IMR-90 (cell line): ENCODE data around the gene PRR22. TPM values are rescaled to one million over a fixed set of nuclear protein-coding genes. Genes with fewer than 3 reads are reported as not detected.
A peak's percentile ranks its signal among the peaks of the same experiment; 100 is the strongest.

Experiments used
- ATAC-seq: fragments of 200-7000 bp; cut with Tn5 transposase; 2 replicates; pipeline ENCODE4 v1.9.1; 2020; ENCODE audit warnings: low read depth, mild to moderate bottlenecking, moderate library complexity
- BruUV-seq: library from RNA; stranded (reverse); fragments of 400-500 nt; replicated peaks from 2 replicates; lab custom pipeline; 2021; lab: Mats Ljungman, UMichigan
- CTCF ChIA-PET: fragments of 300-600 bp; formaldehyde crosslinking; extraction: SDS; loops from one replicate; lab custom pipeline; 2021; ENCODE audit warnings: antibody characterized with exemption; lab: Yijun Ruan, JAX
- POLR2A ChIA-PET: fragments of 300-600 bp; sonication (Branson Sonifier 250); formaldehyde crosslinking; loops from one replicate; lab custom pipeline; 2022; ENCODE audit warnings: antibody characterized with exemption; ENCODE audit not compliant: unreplicated experiment; lab: Charles Lee
- DNase-seq: peaks from one replicate; pipeline ENCODE4 v3.0.0; 2013
- H2AFZ ChIP-seq: replicated peaks from 2 replicates; pipeline ENCODE3; 2013; ENCODE audit warnings: low read length, mild to moderate bottlenecking; ENCODE audit not compliant: poor library complexity
- H2AK5ac ChIP-seq: 2 replicates; pipeline ENCODE4 v1.6.1; 2013; ENCODE audit warnings: low read depth, low read length, inconsistent platforms
- H2AK9ac ChIP-seq: replicated peaks from 2 replicates; pipeline ENCODE3; 2013; ENCODE audit warnings: mild to moderate bottlenecking, low read depth, low read length, moderate library complexity; ENCODE audit not compliant: poor library complexity
- H2BK120ac ChIP-seq: 2 replicates; pipeline ENCODE4 v1.6.1; 2013; ENCODE audit warnings: low read depth, low read length, inconsistent platforms
- H2BK15ac ChIP-seq: 3 replicates; pipeline ENCODE4 v1.6.1; 2013; ENCODE audit warnings: low read depth, low read length, inconsistent platforms
- H2BK20ac ChIP-seq: 2 replicates; pipeline ENCODE4 v1.6.1; 2013; ENCODE audit warnings: low read depth, mild to moderate bottlenecking, inconsistent platforms, low read length, moderate library complexity
- H2BK5ac ChIP-seq: 2 replicates; pipeline ENCODE4 v1.6.1; 2013; ENCODE audit warnings: mild to moderate bottlenecking, low read depth, low read length, inconsistent platforms; ENCODE audit not compliant: poor library complexity, severe bottlenecking
- H3K14ac ChIP-seq: replicated peaks from 2 replicates; pipeline ENCODE4 v1.6.1; 2013; ENCODE audit warnings: low read depth, low read length, inconsistent platforms
- H3K18ac ChIP-seq: 2 replicates; pipeline ENCODE4 v1.6.1; 2013; ENCODE audit warnings: low read depth, low read length, control low read depth
- H3K23ac ChIP-seq: 2 replicates; pipeline ENCODE4 v1.6.1; 2013; ENCODE audit warnings: low read depth, low read length, inconsistent platforms
- H3K27ac ChIP-seq: 2 replicates; pipeline ENCODE4 v1.5.1; 2013; ENCODE audit warnings: mild to moderate bottlenecking, control low read depth, low read length; ENCODE audit not compliant: insufficient read depth
- H3K27me3 ChIP-seq: 2 replicates; pipeline ENCODE4 v1.6.1; 2013; ENCODE audit warnings: low read length; ENCODE audit not compliant: control insufficient read depth, insufficient read depth
- H3K36me3 ChIP-seq: 2 replicates; pipeline ENCODE4 v1.6.1; 2013; ENCODE audit warnings: low read length, mixed read lengths; ENCODE audit not compliant: control insufficient read depth, insufficient read depth
- H3K4ac ChIP-seq: 2 replicates; pipeline ENCODE4 v1.6.1; 2013; ENCODE audit warnings: low read depth, low read length, inconsistent platforms
- H3K4me1 ChIP-seq: 2 replicates; pipeline ENCODE4 v1.6.1; 2013; ENCODE audit warnings: low read length, mixed read lengths; ENCODE audit not compliant: control insufficient read depth, insufficient read depth
- H3K4me2 ChIP-seq: 2 replicates; pipeline ENCODE4 v1.6.1; 2013; ENCODE audit warnings: low read depth, mild to moderate bottlenecking, control low read depth, low read length, moderate library complexity
- H3K4me3 ChIP-seq: 2 replicates; pipeline ENCODE4 v1.5.1; 2013; ENCODE audit warnings: low read depth, mild to moderate bottlenecking, control low read depth, low read length, moderate library complexity; ENCODE audit not compliant: insufficient read depth
- H3K56ac ChIP-seq: 2 replicates; pipeline ENCODE4 v1.6.1; 2013; ENCODE audit warnings: low read length, inconsistent platforms; ENCODE audit not compliant: insufficient read depth; ENCODE audit errors: extremely low read depth
- H3K79me1 ChIP-seq, 2 experiments: 2 replicates each; pipeline ENCODE4 v1.6.1; 2013; ENCODE audit warnings: low read length in 2 of 2, inconsistent platforms in 1 of 2, low read depth in 1 of 2
- H3K9ac ChIP-seq: 2 replicates; pipeline ENCODE4 v1.6.1; 2013; ENCODE audit warnings: low read depth, low read length, control low read depth
- H3K9me1 ChIP-seq: 2 replicates; pipeline ENCODE4 v1.6.1; 2013; ENCODE audit warnings: low read length, inconsistent platforms; ENCODE audit not compliant: insufficient read depth
- H3K9me3 ChIP-seq: 2 replicates; pipeline ENCODE4 v1.6.1; 2013; ENCODE audit warnings: low read length; ENCODE audit not compliant: control insufficient read depth, insufficient read depth
- H4K20me1 ChIP-seq: 2 replicates; pipeline ENCODE4 v1.6.1; 2013; ENCODE audit warnings: low read length, inconsistent platforms; ENCODE audit not compliant: insufficient read depth
- H4K5ac ChIP-seq: 2 replicates; pipeline ENCODE4 v1.6.1; 2013; ENCODE audit warnings: mild to moderate bottlenecking, low read depth, low read length, control low read depth
- H4K8ac ChIP-seq, 2 experiments: 2 replicates each; pipeline ENCODE4 v1.6.1; 2013; ENCODE audit warnings: low read depth in 2 of 2, low read length in 2 of 2, control low read depth in 1 of 2, inconsistent platforms in 1 of 2
- H4K91ac ChIP-seq: 2 replicates; pipeline ENCODE4 v1.6.1; 2013; ENCODE audit warnings: low read depth, low read length, inconsistent platforms; ENCODE audit not compliant: insufficient read depth
- CEBPB ChIP-seq: IDR thresholded peaks from 2 replicates; pipeline ENCODE4 v1.6.1; 2012; ENCODE audit warnings: low read depth, low read length, improper control_type of control experiment
- CHD1 ChIP-seq: IDR thresholded peaks from 2 replicates; pipeline ENCODE4 v1.6.1; 2012; ENCODE audit warnings: low read depth, low read length, improper control_type of control experiment
- FOS ChIP-seq: fragments of 150-350 bp; IDR thresholded peaks from 2 replicates; pipeline ENCODE4 v1.6.1; 2016; ENCODE audit warnings: low read depth, low read length
- MAFK ChIP-seq: IDR thresholded peaks from 2 replicates; pipeline ENCODE4 v1.6.1; 2012; ENCODE audit warnings: low read depth, low read length, improper control_type of control experiment
- MAZ ChIP-seq: IDR thresholded peaks from 2 replicates; pipeline ENCODE4 v1.6.1; 2012; ENCODE audit warnings: low read depth, mild to moderate bottlenecking, low read length, improper control_type of control experiment, moderate library complexity, borderline replicate concordance
- MXI1 ChIP-seq: IDR thresholded peaks from 2 replicates; pipeline ENCODE4 v1.6.1; 2012; ENCODE audit warnings: low read depth, mild to moderate bottlenecking, low read length, moderate library complexity, borderline replicate concordance
- NFE2L2 ChIP-seq: fragments of 150-350 bp; IDR thresholded peaks from 2 replicates; pipeline ENCODE4 v1.6.1; 2016; ENCODE audit warnings: low read depth, mild to moderate bottlenecking, low read length
- RCOR1 ChIP-seq: IDR thresholded peaks from 2 replicates; pipeline ENCODE4 v1.6.1; 2012; ENCODE audit warnings: mild to moderate bottlenecking, low read length, improper control_type of control experiment; ENCODE audit not compliant: insufficient replicate concordance
- SMC3 ChIP-seq: fragments of 150-350 bp; IDR thresholded peaks from 2 replicates; pipeline ENCODE4 v1.6.1; 2016; ENCODE audit warnings: low read depth, mild to moderate bottlenecking, antibody characterized with exemption, low read length, moderate library complexity
- whole genome bisulfite sequencing, 2 experiments: methylation state at CpG; one replicate each; pipeline versions ENCODE4 v1.1.5 to v1.1.7; 2013; ENCODE audit warnings: missing lambda C conversion rate in 2 of 2; ENCODE audit not compliant: insufficient read length in 1 of 2; ENCODE audit errors: extremely low coverage in 2 of 2; 5-methylcytosine and 5-hydroxymethylcytosine counted together
- dilution Hi-C: fragments of 300-500 bp; cut with HindIII; formaldehyde crosslinking; loops from one replicate; pipeline ENCODE4 v1.14.3; 2018; ENCODE audit warnings: low sequenced_read_pairs; ENCODE audit not compliant: unreplicated experiment
- in situ Hi-C: fragments of 300-500 bp; cut with MboI; formaldehyde crosslinking; loops from 3 replicates; pipeline ENCODE4 v1.14.3; 2019; ENCODE audit warnings: low sequenced_read_pairs, inconsistent platforms, mixed read lengths
- intact Hi-C: fragments of 100-400 bp; cut with micrococcal nuclease; formaldehyde crosslinking; loops from 2 replicates; pipeline ENCODE4 v1.10.0; 2022
- polyA plus RNA-seq, 3 experiments: library from polyadenylated mRNA; depleted of rRNA; stranded (reverse); fragments of >200 nt; gene quantifications; 2 replicates each; pipeline ENCODE4 v1.2.3, GENCODE V29; 2012; ENCODE audit warnings: low replicate concordance in 1 of 3
- total RNA-seq: library from RNA; depleted of rRNA; stranded (reverse); fragments of >200 nt; gene quantifications from 2 replicates; pipeline ENCODE4 v1.2.3, GENCODE V29; 2012
- TF ChIP-seq, protein P1 (sequence below): fragments of 150-350 bp; IDR thresholded peaks from 2 replicates; pipeline ENCODE4 v1.6.1; 2017; ENCODE audit warnings: mild to moderate bottlenecking, antibody characterized with exemption, low read length, low read depth

PRR22 gene
- total and polyA plus RNA-seq, 2 of the 4 experiments (the other 2 are of a cell fraction), result 0.92 TPM; not detected in 1

DNA sequence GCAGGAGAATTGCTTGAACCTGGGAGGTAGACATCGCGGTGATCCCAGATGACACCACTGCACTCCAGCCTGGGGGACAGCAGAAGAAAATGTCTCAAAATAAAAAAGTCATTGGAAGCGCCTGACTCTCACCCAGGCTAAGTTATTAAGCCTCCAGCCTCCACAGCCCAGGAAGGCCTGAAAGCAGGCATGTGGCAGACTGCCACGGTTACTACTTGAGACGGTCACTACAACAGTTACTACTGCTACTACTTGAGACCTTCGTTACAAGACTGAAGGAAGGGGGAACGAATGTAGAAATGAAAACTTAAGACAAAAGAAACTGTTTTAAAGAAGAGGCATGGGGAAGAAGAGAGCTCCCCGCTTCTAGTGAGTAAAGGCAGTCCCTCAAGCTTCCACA is 9.6 kb downstream of the PRR22 start:
- H3K23ac ChIP-seq, result no peak overlapping the region
- CTCF ChIA-PET, result no interaction called here
- POLR2A ChIA-PET, result no interaction called here
- no peak overlapping the region for H2BK15ac ChIP-seq
- H3K4me2 ChIP-seq, result no peak overlapping the region
- H4K20me1 ChIP-seq, result no peaks in the 10 kb centered on the region
- no peaks in the 10 kb centered on the region for H3K36me3 ChIP-seq
- H3K4me1 ChIP-seq, result peaks cover 4% of the 10 kb centered on the region
- in situ Hi-C loops (no loop called here), intact Hi-C loops (loop anchor here (1.0 kb wide), 1 partner anchor 117 kb away; no protein-coding TSS in a partner anchor), dilution Hi-C loops (no loop called here)
- H2BK5ac ChIP-seq, result no peak overlapping the region
- no TSS peak for BruUV-seq
- peak overlapping the region; percentile 4; the same call in 1 of the 2 replicates for H3K4ac ChIP-seq
- H4K8ac ChIP-seq, result 0 out of 4 replicates have a peak overlapping the region, but pooled peaks of 1 of the 2 experiments have one; percentile 25
- H3K9ac ChIP-seq, result no peak overlapping the region
- 93% methylated on average over 2 of the region's 8 CpGs; no CpG with 5 or more reads in 1 of the 2 experiments for WGBS, 2 experiments
- ATAC-seq (no peak), DNase-seq (peak; percentile 8)
- H2AK9ac ChIP-seq, result peak overlapping the region; percentile 78
- no peaks in the 10 kb centered on the region for H3K27me3 ChIP-seq
- no peak overlapping the region for H3K18ac ChIP-seq
- H3K9me1 ChIP-seq, result no peaks in the 10 kb centered on the region
- TF ChIP-seq NFE2L2 (no peak), CHD1 (no peak), FOS (no peak), MAFK (no peak), RCOR1 (no peak), MAZ (no peak), CEBPB (no peak), MXI1 (no peak), SMC3 (no peak)
- TF ChIP-seq, protein P1, sequence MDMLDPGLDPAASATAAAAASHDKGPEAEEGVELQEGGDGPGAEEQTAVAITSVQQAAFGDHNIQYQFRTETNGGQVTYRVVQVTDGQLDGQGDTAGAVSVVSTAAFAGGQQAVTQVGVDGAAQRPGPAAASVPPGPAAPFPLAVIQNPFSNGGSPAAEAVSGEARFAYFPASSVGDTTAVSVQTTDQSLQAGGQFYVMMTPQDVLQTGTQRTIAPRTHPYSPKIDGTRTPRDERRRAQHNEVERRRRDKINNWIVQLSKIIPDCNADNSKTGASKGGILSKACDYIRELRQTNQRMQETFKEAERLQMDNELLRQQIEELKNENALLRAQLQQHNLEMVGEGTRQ, result no peak
- 0 out of 2 replicates have a peak overlapping the region, but pooled peaks have one; percentile 3 for H2BK120ac ChIP-seq
- H4K5ac ChIP-seq, result no peak overlapping the region
- H2AFZ ChIP-seq, result no peak overlapping the region
- no peaks in the 10 kb centered on the region for H3K79me1 ChIP-seq
- H4K91ac ChIP-seq, result no peak overlapping the region
- H3K27ac ChIP-seq, result no peak overlapping the region
- no peak overlapping the region for H3K56ac ChIP-seq
- H2BK20ac ChIP-seq, result no peak overlapping the region
- H3K9me3 ChIP-seq, result no peaks in the 10 kb centered on the region
- no peak overlapping the region for H3K14ac ChIP-seq
- peak overlapping the region; percentile 50; the same call in 1 of the 2 replicates for H2AK5ac ChIP-seq
- H3K4me3 ChIP-seq, result no peak overlapping the region
